Measurements from ENCODE around the gene DHX35.

The DHX35 gene

GRCh38 chr20:39070484-39071231, 108.5 kb downstream of the DHX35 start:
- Histone ChIP-seq H3K4me3 (ENCODE audit: low read depth in 1 of 2, low read length in 2 of 2) (no peak overlapping the region), H3K9me3 (ENCODE audit: control insufficient read depth in 1 of 2, low read length in 2 of 2) (no peaks in the 10 kb centered on the region), H3K27ac (ENCODE audit: low read depth, low read length) (no peak overlapping the region), H3K27me3 (ENCODE audit: control insufficient read depth in 1 of 2, insufficient read depth in 2 of 2, low read length in 2 of 2) (peaks cover 0 to 6% of the 10 kb centered on the region in 2 donors), H3K9ac (ENCODE audit: low read depth in 1 of 2, low read length in 2 of 2) (no peak overlapping the region), H3K4me1 (ENCODE audit: control insufficient read depth in 1 of 2, insufficient read depth in 2 of 2, low read length in 2 of 2) (no peaks in the 10 kb centered on the region), H3K36me3 (ENCODE audit: control insufficient read depth in 1 of 2, insufficient read depth in 2 of 2, low read length in 2 of 2) (no peaks in the 10 kb centered on the region)

- peaks cover 0 to 9% of the 10 kb centered on the region in 2 donors for H3K27me3 ChIP-seq (ENCODE audit: control insufficient read depth in 1 of 2, insufficient read depth in 2 of 2, low read length in 2 of 2)
- H3K9ac ChIP-seq (ENCODE audit: low read depth in 1 of 2, low read length in 2 of 2) = no peak overlapping the region
- no peaks in the 10 kb centered on the region for H3K9me3 ChIP-seq (ENCODE audit: control insufficient read depth in 1 of 2, low read length in 2 of 2)
- H3K4me3 ChIP-seq (ENCODE audit: low read depth in 1 of 2, low read length in 2 of 2) = no peak overlapping the region
- H3K27ac ChIP-seq (ENCODE audit: low read depth, low read length) = no peak overlapping the region
- H3K4me1 ChIP-seq (ENCODE audit: control insufficient read depth in 1 of 2, insufficient read depth in 2 of 2, low read length in 2 of 2) = no peaks in the 10 kb centered on the region
- H3K36me3 ChIP-seq (ENCODE audit: control insufficient read depth in 1 of 2, insufficient read depth in 2 of 2, low read length in 2 of 2) = no peaks in the 10 kb centered on the region
Observed at GRCh38 chr20:39072132-39072531, 110.0 kb downstream of the DHX35 start.

GRCh38 chr20:39072653-39073052, 110.5 kb downstream of the DHX35 start:
- H3K36me3 ChIP-seq (ENCODE audit: control insufficient read depth in 1 of 2, insufficient read depth in 2 of 2, low read length in 2 of 2) = no peaks in the 10 kb centered on the region
- no peak overlapping the region for H3K4me3 ChIP-seq (ENCODE audit: low read depth in 1 of 2, low read length in 2 of 2)
- no peaks in the 10 kb centered on the region for H3K4me1 ChIP-seq (ENCODE audit: control insufficient read depth in 1 of 2, insufficient read depth in 2 of 2, low read length in 2 of 2)
- H3K9ac ChIP-seq (ENCODE audit: low read depth in 1 of 2, low read length in 2 of 2) = no peak overlapping the region
- no peaks in the 10 kb centered on the region for H3K9me3 ChIP-seq (ENCODE audit: control insufficient read depth in 1 of 2, low read length in 2 of 2)
- H3K27ac ChIP-seq (ENCODE audit: low read depth, low read length) = no peak overlapping the region
- H3K27me3 ChIP-seq (ENCODE audit: control insufficient read depth in 1 of 2, insufficient read depth in 2 of 2, low read length in 2 of 2) = peaks cover 0 to 9% of the 10 kb centered on the region in 2 donors

GRCh38 chr20:39075731-39076130, 113.6 kb downstream of the DHX35 start:
- Histone ChIP-seq H3K36me3 (ENCODE audit: control insufficient read depth in 1 of 2, insufficient read depth in 2 of 2, low read length in 2 of 2) (no peaks in the 10 kb centered on the region), H3K9me3 (ENCODE audit: control insufficient read depth in 1 of 2, low read length in 2 of 2) (no peaks in the 10 kb centered on the region), H3K9ac (ENCODE audit: low read depth in 1 of 2, low read length in 2 of 2) (no peak overlapping the region), H3K27me3 (ENCODE audit: control insufficient read depth in 1 of 2, insufficient read depth in 2 of 2, low read length in 2 of 2) (peaks cover 0 to 9% of the 10 kb centered on the region in 2 donors), H3K4me1 (ENCODE audit: control insufficient read depth in 1 of 2, insufficient read depth in 2 of 2, low read length in 2 of 2) (no peaks in the 10 kb centered on the region), H3K4me3 (ENCODE audit: low read depth in 1 of 2, low read length in 2 of 2) (no peak overlapping the region), H3K27ac (ENCODE audit: low read depth, low read length) (no peak overlapping the region)

- Histone ChIP-seq H3K27me3 (ENCODE audit: control insufficient read depth in 1 of 2, insufficient read depth in 2 of 2, low read length in 2 of 2) (peaks cover 0 to 3% of the 10 kb centered on the region in 2 donors), H3K9ac (ENCODE audit: low read depth in 1 of 2, low read length in 2 of 2) (no peak overlapping the region), H3K27ac (ENCODE audit: low read depth, low read length) (no peak overlapping the region), H3K9me3 (ENCODE audit: control insufficient read depth in 1 of 2, low read length in 2 of 2) (no peaks in the 10 kb centered on the region), H3K36me3 (ENCODE audit: control insufficient read depth in 1 of 2, insufficient read depth in 2 of 2, low read length in 2 of 2) (no peaks in the 10 kb centered on the region), H3K4me1 (ENCODE audit: control insufficient read depth in 1 of 2, insufficient read depth in 2 of 2, low read length in 2 of 2) (no peaks in the 10 kb centered on the region), H3K4me3 (ENCODE audit: low read depth in 1 of 2, low read length in 2 of 2) (no peak overlapping the region)
Observed at GRCh38 chr20:39076958-39077357, 114.8 kb downstream of the DHX35 start.

- Histone ChIP-seq H3K36me3 (ENCODE audit: control insufficient read depth in 1 of 2, insufficient read depth in 2 of 2, low read length in 2 of 2) (no peaks in the 10 kb centered on the region), H3K4me3 (ENCODE audit: low read depth in 1 of 2, low read length in 2 of 2) (no peak overlapping the region), H3K9me3 (ENCODE audit: control insufficient read depth in 1 of 2, low read length in 2 of 2) (no peaks in the 10 kb centered on the region), H3K9ac (ENCODE audit: low read depth in 1 of 2, low read length in 2 of 2) (no peak overlapping the region), H3K4me1 (ENCODE audit: control insufficient read depth in 1 of 2, insufficient read depth in 2 of 2, low read length in 2 of 2) (no peaks in the 10 kb centered on the region), H3K27me3 (ENCODE audit: control insufficient read depth in 1 of 2, insufficient read depth in 2 of 2, low read length in 2 of 2) (peaks cover 0 to 3% of the 10 kb centered on the region in 2 donors), H3K27ac (ENCODE audit: low read depth, low read length) (no peak overlapping the region)
Observed at GRCh38 chr20:39080326-39080725, 118.2 kb downstream of the DHX35 start.

GRCh38 chr20:39081255-39081654, 119.1 kb downstream of the DHX35 start:
- H3K36me3 ChIP-seq (ENCODE audit: control insufficient read depth in 1 of 2, insufficient read depth in 2 of 2, low read length in 2 of 2) = no peaks in the 10 kb centered on the region
- H3K4me1 ChIP-seq (ENCODE audit: control insufficient read depth in 1 of 2, insufficient read depth in 2 of 2, low read length in 2 of 2) = no peaks in the 10 kb centered on the region
- H3K9me3 ChIP-seq (ENCODE audit: control insufficient read depth in 1 of 2, low read length in 2 of 2) = no peaks in the 10 kb centered on the region
- peaks cover 0 to 3% of the 10 kb centered on the region in 2 donors for H3K27me3 ChIP-seq (ENCODE audit: control insufficient read depth in 1 of 2, insufficient read depth in 2 of 2, low read length in 2 of 2)
- H3K9ac ChIP-seq (ENCODE audit: low read depth in 1 of 2, low read length in 2 of 2) = no peak overlapping the region
- H3K4me3 ChIP-seq (ENCODE audit: low read depth in 1 of 2, low read length in 2 of 2) = no peak overlapping the region
- no peak overlapping the region for H3K27ac ChIP-seq (ENCODE audit: low read depth, low read length)

GRCh38 chr20:39082622-39083398, 120.7 kb downstream of the DHX35 start:
- no peak overlapping the region for H3K27ac ChIP-seq (ENCODE audit: low read depth, low read length)
- no peaks in the 10 kb centered on the region for H3K36me3 ChIP-seq (ENCODE audit: control insufficient read depth in 1 of 2, insufficient read depth in 2 of 2, low read length in 2 of 2)
- H3K9ac ChIP-seq (ENCODE audit: low read depth in 1 of 2, low read length in 2 of 2) = no peak overlapping the region
- H3K27me3 ChIP-seq (ENCODE audit: control insufficient read depth in 1 of 2, insufficient read depth in 2 of 2, low read length in 2 of 2) = no peaks in the 10 kb centered on the region
- no peak overlapping the region for H3K4me3 ChIP-seq (ENCODE audit: low read depth in 1 of 2, low read length in 2 of 2)
- no peaks in the 10 kb centered on the region for H3K9me3 ChIP-seq (ENCODE audit: control insufficient read depth in 1 of 2, low read length in 2 of 2)
- H3K4me1 ChIP-seq (ENCODE audit: control insufficient read depth in 1 of 2, insufficient read depth in 2 of 2, low read length in 2 of 2) = no peaks in the 10 kb centered on the region

- H3K27ac ChIP-seq (ENCODE audit: low read depth, low read length) = no peak overlapping the region
- H3K4me1 ChIP-seq (ENCODE audit: control insufficient read depth in 1 of 2, insufficient read depth in 2 of 2, low read length in 2 of 2) = no peaks in the 10 kb centered on the region
- H3K9ac ChIP-seq (ENCODE audit: low read depth in 1 of 2, low read length in 2 of 2) = no peak overlapping the region
- H3K36me3 ChIP-seq (ENCODE audit: control insufficient read depth in 1 of 2, insufficient read depth in 2 of 2, low read length in 2 of 2) = no peaks in the 10 kb centered on the region
- no peaks in the 10 kb centered on the region for H3K9me3 ChIP-seq (ENCODE audit: control insufficient read depth in 1 of 2, low read length in 2 of 2)
- H3K27me3 ChIP-seq (ENCODE audit: control insufficient read depth in 1 of 2, insufficient read depth in 2 of 2, low read length in 2 of 2) = no peaks in the 10 kb centered on the region
- H3K4me3 ChIP-seq (ENCODE audit: low read depth in 1 of 2, low read length in 2 of 2) = no peak overlapping the region
Observed at GRCh38 chr20:39083761-39084160, 121.6 kb downstream of the DHX35 start.

GRCh38 chr20:39089029-39089428, 126.9 kb downstream of the DHX35 start:
- Histone ChIP-seq H3K4me1 (ENCODE audit: control insufficient read depth in 1 of 2, insufficient read depth in 2 of 2, low read length in 2 of 2) (no peaks in the 10 kb centered on the region), H3K36me3 (ENCODE audit: control insufficient read depth in 1 of 2, insufficient read depth in 2 of 2, low read length in 2 of 2) (no peaks in the 10 kb centered on the region), H3K9me3 (ENCODE audit: control insufficient read depth in 1 of 2, low read length in 2 of 2) (no peaks in the 10 kb centered on the region), H3K27ac (ENCODE audit: low read depth, low read length) (no peak overlapping the region), H3K9ac (ENCODE audit: low read depth in 1 of 2, low read length in 2 of 2) (no peak overlapping the region), H3K4me3 (ENCODE audit: low read depth in 1 of 2, low read length in 2 of 2) (no peak overlapping the region), H3K27me3 (ENCODE audit: control insufficient read depth in 1 of 2, insufficient read depth in 2 of 2, low read length in 2 of 2) (no peaks in the 10 kb centered on the region)
